GM12891 (cell line): ENCODE data around the gene AGTPBP1.
A peak's percentile ranks its signal among the peaks of the same experiment; 100 is the strongest.

Source experiments
- DNase-seq: peaks from one replicate; pipeline ENCODE4 v3.0.0; 2011; ENCODE audit warnings: low spot score; ENCODE audit not compliant: insufficient read length
- FAIRE-seq: peaks from 2 replicates; lab custom pipeline; 2011; peaks lifted over from hg19 to GRCh38; lab: Jason Lieb, UNC
- PAX5 ChIP-seq: IDR thresholded peaks from 2 replicates; pipeline ENCODE4 v1.6.1; 2011; ENCODE audit warnings: low read length, moderate library complexity, mild to moderate bottlenecking; ENCODE audit not compliant: insufficient read depth, severe bottlenecking
- POLR2A ChIP-seq: IDR thresholded peaks from 2 replicates; pipeline ENCODE4 v1.6.1; 2011; ENCODE audit warnings: low read depth, low read length, control low read depth
- POLR2AphosphoS5 ChIP-seq: IDR thresholded peaks from 2 replicates; pipeline ENCODE4 v1.6.1; 2011; ENCODE audit warnings: low read depth, low read length, control low read depth
- POU2F2 ChIP-seq: IDR thresholded peaks from 2 replicates; pipeline ENCODE4 v1.6.1; 2011; ENCODE audit warnings: low read depth, mild to moderate bottlenecking, control low read depth, low read length, moderate library complexity
- SPI1 ChIP-seq: IDR thresholded peaks from 2 replicates; pipeline ENCODE4 v1.6.1; 2011; ENCODE audit warnings: low read depth, low read length, control low read depth
- TAF1 ChIP-seq: IDR thresholded peaks from 2 replicates; pipeline ENCODE4 v1.6.1; 2011; ENCODE audit warnings: low read depth, low read length, control low read depth

AGTPBP1 gene

DNA sequence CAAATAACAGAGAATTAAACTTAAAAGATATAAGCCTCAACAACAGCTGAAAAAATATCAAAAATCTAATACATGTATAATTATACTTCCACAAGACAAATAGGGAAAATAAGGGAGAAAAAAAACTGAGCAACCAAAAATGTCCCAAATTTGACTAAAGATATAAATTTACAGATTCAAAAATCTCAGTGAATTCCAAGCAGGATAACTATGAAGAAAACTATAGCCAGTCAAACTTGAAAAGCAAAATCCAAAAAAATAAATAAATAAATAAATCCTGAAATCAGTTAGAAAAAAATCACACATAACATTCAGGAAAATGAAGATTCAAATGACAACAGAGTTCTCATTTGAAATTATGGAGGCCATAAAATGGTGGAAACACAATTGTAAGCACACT lies 56.7 kb downstream of the AGTPBP1 start:
- TF ChIP-seq TAF1 (no peak), PAX5 (no peak), POU2F2 (no peak), POLR2AphosphoS5 (no peak), SPI1 (no peak), POLR2A (no peak)
- FAIRE-seq (no peak), DNase-seq (no peak)

DNA sequence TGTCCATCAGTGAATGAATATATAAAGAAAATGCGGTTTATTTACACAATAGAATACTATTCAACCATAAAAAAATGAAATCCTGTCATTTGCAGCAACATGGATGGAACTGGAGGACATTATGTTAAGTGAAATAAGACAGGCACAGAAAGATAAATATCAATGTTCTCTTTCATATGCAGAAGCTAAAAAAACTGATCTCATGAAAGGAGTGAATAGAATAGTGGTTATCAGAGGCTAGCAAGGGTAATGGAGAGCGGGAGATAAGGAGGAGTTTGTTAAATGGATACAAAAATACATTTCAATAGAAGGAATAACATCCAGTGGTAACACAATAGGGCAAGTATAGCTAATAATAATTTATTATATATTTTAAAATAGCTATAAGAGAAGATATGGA lies 65.0 kb downstream of the AGTPBP1 start:
- TF ChIP-seq SPI1, result no peak
- no peak for TF ChIP-seq POLR2AphosphoS5
- TF ChIP-seq PAX5, result no peak
- no peak for TF ChIP-seq TAF1

DNA sequence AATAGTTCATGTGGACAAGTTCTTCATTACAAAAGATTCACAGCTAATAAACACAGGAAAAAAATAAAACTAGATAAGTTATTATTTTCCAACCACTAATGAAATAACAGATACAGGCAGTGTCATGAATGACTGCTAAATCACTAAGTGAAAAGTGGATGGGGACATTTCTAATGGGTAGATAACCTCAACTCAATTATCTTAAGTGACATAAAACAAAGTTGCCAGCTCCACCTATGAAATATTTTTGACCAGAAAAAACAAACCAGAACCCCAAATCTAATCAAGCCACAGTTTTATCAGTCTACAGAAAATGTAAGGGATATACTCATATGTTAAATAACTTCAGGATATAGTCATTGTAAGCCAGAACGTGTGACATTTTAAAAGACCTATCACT lies 74.4 kb downstream of the AGTPBP1 start:
- no peak for TF ChIP-seq SPI1
- TF ChIP-seq POLR2AphosphoS5, result no peak
- TF ChIP-seq TAF1, result no peak
- no peak for TF ChIP-seq POLR2A
- no peak for TF ChIP-seq PAX5
- TF ChIP-seq POU2F2, result no peak
- DNase-seq, result no peak
- FAIRE-seq, result no peak

More for the DNA sequence above, 65.0 kb downstream of the AGTPBP1 start:
- FAIRE-seq, result no peak
- DNase-seq, result no peak

DNA sequence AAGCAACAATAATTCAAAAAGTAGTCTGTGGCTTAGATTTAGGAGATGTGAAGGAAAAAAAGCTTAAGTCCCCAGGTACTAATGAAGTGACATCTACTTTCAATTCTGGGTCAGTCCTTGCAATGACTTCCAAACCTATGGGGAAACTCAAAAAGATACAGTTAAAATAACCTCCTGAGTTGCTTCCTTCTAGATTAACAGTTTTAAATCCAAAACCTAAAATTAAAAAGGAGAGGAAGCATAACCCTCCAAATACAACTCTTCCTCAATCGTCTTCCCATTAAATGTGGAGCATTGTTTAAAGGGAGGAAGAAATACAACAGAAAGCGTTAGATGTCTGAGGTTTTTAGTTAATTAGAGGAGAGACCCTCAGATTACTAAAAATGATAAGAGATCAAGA lies 75.7 kb downstream of the AGTPBP1 start:
- TF ChIP-seq POU2F2 (no peak), PAX5 (no peak), POLR2A (no peak), SPI1 (no peak), TAF1 (no peak), POLR2AphosphoS5 (no peak)
- no peak for DNase-seq
- FAIRE-seq, result no peak

DNA sequence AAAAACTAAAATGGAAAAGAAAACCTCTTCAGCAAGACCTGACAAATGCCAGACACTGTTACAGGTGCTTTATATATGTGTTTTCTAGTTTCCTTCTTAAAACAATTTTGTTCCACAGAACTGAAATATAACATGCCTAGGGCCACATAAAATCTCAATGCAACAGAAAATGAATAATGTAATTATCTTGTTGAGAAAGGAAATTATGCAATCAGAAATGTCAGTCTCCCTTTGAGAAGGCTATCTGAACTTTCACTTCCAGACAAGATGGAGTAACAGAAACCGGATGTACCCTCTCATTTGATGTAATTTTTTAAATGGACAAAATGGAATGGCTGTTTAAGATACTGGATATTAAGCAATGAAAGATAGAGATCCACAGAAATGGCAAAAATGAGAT lies 79.2 kb downstream of the AGTPBP1 start:
- no peak for DNase-seq
- TF ChIP-seq TAF1, result no peak
- no peak for TF ChIP-seq SPI1
- TF ChIP-seq POU2F2, result no peak
- TF ChIP-seq POLR2A, result no peak
- TF ChIP-seq POLR2AphosphoS5, result no peak
- no peak for TF ChIP-seq PAX5
- FAIRE-seq, result no peak

DNA sequence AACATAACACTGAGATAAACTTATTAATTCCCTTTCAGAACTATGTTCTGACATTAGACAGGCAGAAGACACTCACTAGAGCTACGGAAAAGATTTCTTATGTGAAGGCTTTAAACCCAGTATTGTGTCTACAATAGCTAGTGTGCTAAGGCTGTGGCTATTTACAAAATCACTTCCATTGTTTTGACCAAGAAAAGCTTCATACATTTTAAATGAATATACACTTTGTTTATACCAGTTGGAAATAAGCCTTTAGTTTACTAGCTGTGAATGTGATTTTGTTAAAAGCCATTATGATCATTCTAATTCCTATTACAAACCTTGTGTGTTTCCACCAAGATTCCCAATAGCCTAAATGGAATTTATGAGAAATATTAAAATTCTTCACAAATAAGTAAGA lies 83.0 kb downstream of the AGTPBP1 start:
- no peak for TF ChIP-seq SPI1
- no peak for TF ChIP-seq POLR2AphosphoS5
- no peak for TF ChIP-seq TAF1
- no peak for TF ChIP-seq POU2F2
- no peak for TF ChIP-seq PAX5
- no peak for TF ChIP-seq POLR2A
- no peak for FAIRE-seq
- no peak for DNase-seq

DNA sequence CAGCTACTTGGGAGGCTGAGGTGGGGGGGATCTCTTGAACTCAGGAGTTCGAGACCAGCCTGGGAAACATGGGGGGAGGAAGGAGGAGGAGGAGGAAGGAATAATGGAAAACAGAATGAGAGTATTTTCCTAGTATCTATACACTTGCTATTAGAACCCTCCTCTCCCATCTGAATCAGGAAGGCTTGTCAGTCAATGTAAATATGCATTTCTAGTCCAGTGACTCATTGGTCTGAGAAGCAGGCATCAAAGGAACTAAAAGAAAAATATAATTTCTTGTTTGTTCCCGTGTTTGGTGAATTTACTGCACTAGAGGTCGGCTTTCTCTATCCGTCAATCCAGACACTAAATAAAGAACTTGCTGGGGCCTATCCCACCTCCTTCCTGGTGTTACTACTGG lies 88.6 kb downstream of the AGTPBP1 start:
- DNase-seq (no peak), FAIRE-seq (no peak)
- TF ChIP-seq POU2F2 (no peak), POLR2A (no peak), PAX5 (no peak), TAF1 (no peak), POLR2AphosphoS5 (no peak), SPI1 (no peak)

DNA sequence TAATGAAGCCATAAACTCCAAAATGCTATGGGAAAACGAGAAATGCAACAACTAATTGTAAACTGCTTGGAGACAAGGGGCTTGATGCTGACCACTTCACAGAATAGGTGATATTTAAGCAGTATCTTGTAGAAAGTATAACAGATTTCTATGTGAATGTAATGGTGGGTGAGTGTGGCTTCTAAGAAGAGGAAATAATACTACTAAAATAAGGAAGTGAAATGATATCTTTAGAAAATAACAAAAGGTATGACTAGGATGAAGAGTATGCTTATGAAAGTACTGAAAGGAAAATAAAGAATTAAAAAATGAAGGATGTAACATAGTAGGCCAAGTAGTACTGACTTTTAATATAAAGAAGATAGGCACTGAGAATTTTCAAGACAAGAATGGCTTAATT lies 94.2 kb downstream of the AGTPBP1 start:
- DNase-seq (no peak), FAIRE-seq (no peak)
- TF ChIP-seq POU2F2 (no peak), SPI1 (peak; percentile 67), PAX5 (no peak)

DNA sequence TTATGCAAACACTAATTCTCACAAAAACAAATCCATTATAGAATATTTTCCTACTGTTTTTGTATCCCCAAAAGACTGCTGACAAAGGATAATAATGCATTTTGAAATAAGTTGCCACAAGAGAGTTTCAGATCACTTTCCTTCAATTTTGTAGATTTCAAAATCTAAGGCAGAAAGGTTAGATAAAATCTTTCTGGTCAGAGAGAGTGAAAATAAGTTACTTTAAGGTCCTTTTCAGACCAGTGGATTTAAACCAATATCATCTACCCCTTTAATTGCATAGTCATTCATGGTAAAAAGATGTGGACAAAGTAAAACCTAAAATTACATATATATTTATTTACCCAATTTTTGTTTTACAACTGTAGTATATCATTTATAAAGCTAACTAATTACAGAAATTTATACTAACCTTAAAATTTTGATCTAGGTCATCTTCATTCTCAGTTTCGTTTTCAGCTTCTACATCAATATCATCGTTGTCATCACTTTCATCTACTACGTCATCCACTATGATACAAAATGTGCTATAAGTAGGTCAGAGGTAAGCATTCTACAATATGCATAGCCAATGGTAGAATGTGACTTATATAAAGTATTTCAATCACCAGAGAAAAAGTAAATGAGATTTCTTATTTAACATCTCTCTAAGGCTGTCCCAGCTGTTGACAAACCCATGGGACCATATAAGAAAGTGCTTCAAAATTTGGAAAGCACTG lies 95.7 kb downstream of the AGTPBP1 start:
- FAIRE-seq (no peak), DNase-seq (no peak)
- TF ChIP-seq POLR2A (no peak), SPI1 (no peak)

DNA sequence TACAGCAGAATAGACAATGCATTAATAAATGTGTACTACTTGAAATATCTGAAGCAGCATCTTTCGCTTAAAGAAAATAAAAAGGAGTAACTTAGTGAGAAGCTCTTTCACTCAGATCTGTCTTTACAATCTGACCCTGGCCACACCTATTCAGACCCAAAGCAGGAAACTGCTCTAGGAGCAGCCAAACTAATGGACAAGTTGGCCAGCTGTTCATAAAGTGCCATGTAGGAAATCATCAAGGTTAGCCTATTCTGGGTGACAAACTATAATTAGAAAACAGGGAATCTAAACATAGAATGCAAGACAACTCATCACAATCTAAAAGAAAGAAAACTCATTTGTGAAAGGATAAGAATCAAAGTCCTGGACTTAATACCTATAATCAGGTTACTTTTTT lies 101.3 kb downstream of the AGTPBP1 start:
- FAIRE-seq (no peak), DNase-seq (no peak)
- TF ChIP-seq PAX5 (no peak), TAF1 (no peak), POU2F2 (no peak), POLR2AphosphoS5 (no peak), SPI1 (no peak), POLR2A (no peak)

DNA sequence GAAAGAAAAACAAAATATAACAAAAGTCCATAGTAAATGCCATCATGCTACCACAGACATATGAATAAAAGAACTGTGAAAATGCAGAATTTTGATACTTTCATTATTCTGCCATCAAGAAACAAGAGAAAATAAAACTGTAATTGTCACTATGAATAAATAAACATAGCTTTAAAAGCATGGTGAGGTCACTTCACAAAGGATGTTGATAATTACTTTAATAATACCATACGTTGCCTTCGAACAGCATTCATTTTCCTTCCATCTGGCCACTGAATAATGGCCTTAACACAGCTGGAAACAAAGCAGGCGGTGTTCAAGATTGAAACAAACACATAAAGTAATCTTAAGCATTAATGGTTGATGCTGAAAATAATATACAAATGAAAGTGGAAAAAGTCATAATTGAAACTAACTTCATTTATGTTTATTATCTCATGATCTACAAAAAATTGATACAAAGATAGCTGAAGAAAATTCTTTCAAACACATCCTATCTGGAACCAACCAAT lies 102.0 kb downstream of the AGTPBP1 start:
- FAIRE-seq (no peak), DNase-seq (no peak)
- no peak for TF ChIP-seq SPI1
- TF ChIP-seq TAF1, result no peak
- TF ChIP-seq POLR2AphosphoS5, result no peak
